OCI-LY3 (cell line): Measurements from ENCODE around the gene JMJD8.

Source experiments
- H2AFZ ChIP-seq: fragments of 200-600, 300-600 bp; shearing (Covaris generic); 2 replicates; pipeline ENCODE4 v1.6.0; 2014; ENCODE audit warnings: antibody characterized with exemption, low read depth, low read length
- H3K27ac ChIP-seq: fragments of 200-600, 300-600 bp; sonication (generic); 2 replicates; pipeline ENCODE4 v1.5.1; 2014; ENCODE audit warnings: mild to moderate bottlenecking, low read length, moderate library complexity, mixed read lengths
- H3K27me3 ChIP-seq: fragments of 200-600, 300-600 bp; sonication (generic); 2 replicates; pipeline ENCODE4 v1.6.1; 2014; ENCODE audit warnings: low read depth, low read length, mixed read lengths
- H3K36me3 ChIP-seq: fragments of 200-600, 300-600 bp; sonication (generic); replicated peaks from 2 replicates; pipeline ENCODE3; 2014; ENCODE audit warnings: low read depth, low read length, mixed read lengths
- H3K4me1 ChIP-seq: fragments of 300-600, 200-600 bp; sonication (generic); 2 replicates; pipeline ENCODE4 v1.6.1; 2014; ENCODE audit warnings: low read length, mixed read lengths
- H3K4me2 ChIP-seq: fragments of 200-600, 300-600 bp; sonication (generic); 2 replicates; pipeline ENCODE4 v1.6.1; 2014; ENCODE audit warnings: low read length, mixed read lengths
- H3K4me3 ChIP-seq: fragments of 300-600, 200-600 bp; sonication (generic); 2 replicates; pipeline ENCODE4 v1.5.1; 2014; ENCODE audit warnings: antibody characterized with exemption, mild to moderate bottlenecking, low read length, moderate library complexity
- H3K79me2 ChIP-seq: fragments of 300-600, 200-600 bp; shearing (Covaris generic); 2 replicates; pipeline ENCODE4 v1.6.1; 2014; ENCODE audit warnings: mild to moderate bottlenecking, low read length, mixed read lengths
- H3K9ac ChIP-seq: fragments of 300-600, 200-600 bp; shearing (Covaris generic); 2 replicates; pipeline ENCODE4 v1.6.0; 2014; ENCODE audit warnings: mild to moderate bottlenecking, low read length, moderate library complexity
- H3K9me3 ChIP-seq: fragments of 200-600, 300-600 bp; shearing (Covaris generic); 2 replicates; pipeline ENCODE4 v1.6.1; 2014; ENCODE audit warnings: low read length, mixed read lengths; ENCODE audit not compliant: insufficient read depth
- H4K20me1 ChIP-seq: fragments of 200-600, 300-600 bp; sonication (generic); 2 replicates; pipeline ENCODE4 v1.6.1; 2016; ENCODE audit warnings: low read length, mixed read lengths; ENCODE audit not compliant: insufficient read depth
- EZH2phosphoT487 ChIP-seq: fragments of 200-600 bp; shearing (Covaris generic); IDR thresholded peaks from 2 replicates; pipeline ENCODE4 v1.6.1; 2018; ENCODE audit warnings: antibody characterized with exemption, mixed run types, low read depth
- TF ChIP-seq, protein P1 (sequence below): fragments of 200-600, 300-600 bp; sonication (generic); IDR thresholded peaks from 2 replicates; pipeline ENCODE4 v1.5.1; 2014; ENCODE audit warnings: antibody characterized with exemption, low read length, low read depth

JMJD8 gene

DNA sequence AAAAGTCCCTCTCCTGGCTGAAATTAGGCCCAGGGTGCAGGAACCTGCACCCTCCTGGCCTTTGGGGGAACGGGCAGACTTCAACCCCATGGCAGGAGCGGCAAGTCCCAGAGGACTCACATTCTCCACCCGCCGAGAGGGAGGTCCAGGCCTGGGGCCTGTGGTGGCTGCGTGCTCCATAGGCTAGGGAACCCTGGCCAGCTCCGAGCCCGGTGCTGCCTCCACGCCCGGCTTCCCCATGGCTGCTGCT, 42.0 kb upstream of the JMJD8 start:
- Histone ChIP-seq H3K4me3 (peak overlapping the region; percentile 90), H3K4me1 (peaks cover 16% of the 10 kb centered on the region), H3K27me3 (no peaks in the 10 kb centered on the region), H2AFZ (no peak overlapping the region), H3K27ac (no peak overlapping the region), H4K20me1 (peaks cover 4% of the 10 kb centered on the region; the same call in 1 of the 2 replicates), H3K36me3 (peaks cover 3% of the 10 kb centered on the region), H3K79me2 (peaks cover 5% of the 10 kb centered on the region; the same call in 1 of the 2 replicates), H3K9ac (peak overlapping the region; percentile 54; the same call in 1 of the 2 replicates), H3K4me2 (peak overlapping the region; percentile 91), H3K9me3 (no peaks in the 10 kb centered on the region)
- TF ChIP-seq, protein P1, sequence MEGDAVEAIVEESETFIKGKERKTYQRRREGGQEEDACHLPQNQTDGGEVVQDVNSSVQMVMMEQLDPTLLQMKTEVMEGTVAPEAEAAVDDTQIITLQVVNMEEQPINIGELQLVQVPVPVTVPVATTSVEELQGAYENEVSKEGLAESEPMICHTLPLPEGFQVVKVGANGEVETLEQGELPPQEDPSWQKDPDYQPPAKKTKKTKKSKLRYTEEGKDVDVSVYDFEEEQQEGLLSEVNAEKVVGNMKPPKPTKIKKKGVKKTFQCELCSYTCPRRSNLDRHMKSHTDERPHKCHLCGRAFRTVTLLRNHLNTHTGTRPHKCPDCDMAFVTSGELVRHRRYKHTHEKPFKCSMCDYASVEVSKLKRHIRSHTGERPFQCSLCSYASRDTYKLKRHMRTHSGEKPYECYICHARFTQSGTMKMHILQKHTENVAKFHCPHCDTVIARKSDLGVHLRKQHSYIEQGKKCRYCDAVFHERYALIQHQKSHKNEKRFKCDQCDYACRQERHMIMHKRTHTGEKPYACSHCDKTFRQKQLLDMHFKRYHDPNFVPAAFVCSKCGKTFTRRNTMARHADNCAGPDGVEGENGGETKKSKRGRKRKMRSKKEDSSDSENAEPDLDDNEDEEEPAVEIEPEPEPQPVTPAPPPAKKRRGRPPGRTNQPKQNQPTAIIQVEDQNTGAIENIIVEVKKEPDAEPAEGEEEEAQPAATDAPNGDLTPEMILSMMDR: no peak
- no peak for TF ChIP-seq EZH2phosphoT487

GRCh38 chr16:725463-726187, 41.5 kb upstream of the JMJD8 start:
- peak overlapping the region; percentile 54; the same call in 1 of the 2 replicates for H3K9ac ChIP-seq
- H3K4me3 ChIP-seq: peak overlapping the region; percentile 90
- TF ChIP-seq, protein P1: no peak
- no peak for TF ChIP-seq EZH2phosphoT487
- no peaks in the 10 kb centered on the region for H3K9me3 ChIP-seq
- H3K36me3 ChIP-seq: peaks cover 3% of the 10 kb centered on the region
- H3K4me2 ChIP-seq: peak overlapping the region; percentile 91
- no peak overlapping the region for H3K27ac ChIP-seq
- peaks cover 4% of the 10 kb centered on the region; the same call in 1 of the 2 replicates for H4K20me1 ChIP-seq
- H3K4me1 ChIP-seq: peaks cover 16% of the 10 kb centered on the region
- no peak overlapping the region for H2AFZ ChIP-seq
- H3K79me2 ChIP-seq: peaks cover 5% of the 10 kb centered on the region; the same call in 1 of the 2 replicates
- H3K27me3 ChIP-seq: no peaks in the 10 kb centered on the region

GRCh38 chr16:725041-725376, 40.9 kb upstream of the JMJD8 start:
- Histone ChIP-seq H3K27ac (no peak overlapping the region), H3K36me3 (peaks cover 3% of the 10 kb centered on the region), H3K4me1 (peaks cover 18% of the 10 kb centered on the region), H3K4me3 (no peak overlapping the region), H4K20me1 (peaks cover 4% of the 10 kb centered on the region; the same call in 1 of the 2 replicates), H3K9me3 (no peaks in the 10 kb centered on the region), H3K79me2 (peaks cover 5% of the 10 kb centered on the region; the same call in 1 of the 2 replicates), H2AFZ (no peak overlapping the region), H3K9ac (no peak overlapping the region), H3K4me2 (no peak overlapping the region), H3K27me3 (no peaks in the 10 kb centered on the region)
- TF ChIP-seq, protein P1: no peak
- no peak for TF ChIP-seq EZH2phosphoT487

GRCh38 chr16:724188-725040, 40.3 kb upstream of the JMJD8 start:
- peaks cover 5% of the 10 kb centered on the region; the same call in 1 of the 2 replicates for H3K79me2 ChIP-seq
- TF ChIP-seq, protein P1: no peak
- TF ChIP-seq EZH2phosphoT487: no peak

More at GRCh38 chr16:724188-725040, 40.3 kb upstream of the JMJD8 start:
- no peaks in the 10 kb centered on the region for H3K27me3 ChIP-seq
- no peak overlapping the region for H2AFZ ChIP-seq
- peaks cover 4% of the 10 kb centered on the region; the same call in 1 of the 2 replicates for H4K20me1 ChIP-seq
- H3K36me3 ChIP-seq: peaks cover 3% of the 10 kb centered on the region
- no peak overlapping the region for H3K4me2 ChIP-seq
- no peak overlapping the region for H3K27ac ChIP-seq
- no peak overlapping the region for H3K4me3 ChIP-seq
- H3K9me3 ChIP-seq: no peaks in the 10 kb centered on the region
- no peak overlapping the region for H3K9ac ChIP-seq
- peaks cover 22% of the 10 kb centered on the region for H3K4me1 ChIP-seq
